T-cell (primary cell): ENCODE results near the gene APOL6. TPM values are rescaled to one million over a fixed set of nuclear protein-coding genes. Genes with fewer than 3 reads are reported as not detected.
"Not testable (repeated sequence)": the region's sequence is repeated elsewhere in the genome, so short reads cannot be mapped to it uniquely, and the experiment has no call there.

Experiments used
- ATAC-seq, 4 experiments: fragments of 200-7000 bp in 3 of 4; fragments of 150-1000 bp in 1 of 4; cut with Tn5 transposase; replicated peaks in 1 of 4; 1 replicate in 3 of 4; 2 replicates in 1 of 4; pipeline ENCODE4 v1.10.0; 2021; ENCODE audit warnings: moderate library complexity in 3 of 4, mild to moderate bottlenecking in 2 of 4, moderate number of reproducible peaks in 1 of 4
- CTCF ChIA-PET, 2 donors: fragments of 300-600 bp; sonication (Branson Sonifier 250); formaldehyde crosslinking; loops; one replicate each; lab custom pipeline; 2022; ENCODE audit warnings: antibody characterized with exemption in 2 of 2; lab: Charles Lee
- POLR2A ChIA-PET, 2 donors: fragments of 300-600 bp; sonication (Branson Sonifier 250); formaldehyde crosslinking; loops; one replicate each; lab custom pipeline; 2022; ENCODE audit warnings: antibody characterized with exemption in 2 of 2; lab: Charles Lee
- DNase-seq, 35 experiments: peaks; one replicate each; pipeline versions ENCODE4 v3.0.0 to v3.0.0-alpha.2; 2013 to 2023
- H3K27ac ChIP-seq: one replicate; pipeline ENCODE4 v1.5.1; 2013; ENCODE audit warnings: low read length
- H3K27me3 ChIP-seq, 2 experiments: replicated peaks in 1 of 2; 1 replicate in 1 of 2; 2 replicates in 1 of 2; pipeline versions ENCODE4 v1.6.1 to v1.7.0; 2013; ENCODE audit warnings: low read length in 1 of 2, mixed read lengths in 1 of 2; ENCODE audit not compliant: control insufficient read depth in 2 of 2, insufficient read depth in 2 of 2; ENCODE audit errors: extremely low read depth in 1 of 2
- H3K36me3 ChIP-seq, 2 donors: 1 replicate in 1 of 2; 2 replicates in 1 of 2; pipeline versions ENCODE4 v1.6.1 to v1.7.0; 2013; ENCODE audit warnings: low read length in 1 of 2; ENCODE audit not compliant: control insufficient read depth in 2 of 2, insufficient read depth in 1 of 2; ENCODE audit errors: extremely low read depth in 1 of 2
- H3K4me1 ChIP-seq, 2 experiments: 1 replicate in 1 of 2; 2 replicates in 1 of 2; pipeline versions ENCODE4 v1.6.1 to v1.7.0; 2013; ENCODE audit warnings: low read length in 2 of 2, mixed read lengths in 1 of 2; ENCODE audit not compliant: insufficient read depth in 2 of 2, control insufficient read depth in 1 of 2; ENCODE audit errors: extremely low read depth in 1 of 2
- H3K4me3 ChIP-seq, 2 donors: 1 replicate in 1 of 2; 2 replicates in 1 of 2; pipeline versions ENCODE4 v1.5.1 to v1.7.0; 2013; ENCODE audit warnings: mild to moderate bottlenecking in 2 of 2, low read length in 1 of 2, moderate library complexity in 1 of 2; ENCODE audit not compliant: control insufficient read depth in 1 of 2; ENCODE audit errors: extremely low read depth in 1 of 2
- H3K9me3 ChIP-seq: 2 replicates; pipeline ENCODE4 v1.7.0; 2013
- H3K27ac Mint-ChIP-seq, 2 donors: one replicate each; pipeline ENCODE4 v1.8.0; 2020 to 2021; ENCODE audit warnings: mild to moderate bottlenecking in 2 of 2, mixed read lengths in 2 of 2
- H3K27me3 Mint-ChIP-seq, 2 donors: one replicate each; pipeline ENCODE4 v1.8.0; 2021 to 2022; ENCODE audit warnings: mixed read lengths in 2 of 2
- H3K36me3 Mint-ChIP-seq: one replicate; pipeline ENCODE4 v1.8.0; 2021; ENCODE audit warnings: mixed read lengths
- H3K4me1 Mint-ChIP-seq, 3 donors: one replicate each; pipeline ENCODE4 v1.8.0; 2020 to 2022; ENCODE audit warnings: mixed read lengths in 3 of 3, mild to moderate bottlenecking in 1 of 3
- H3K4me3 Mint-ChIP-seq, 3 donors: one replicate each; pipeline ENCODE4 v1.8.0; 2020 to 2022; ENCODE audit warnings: mild to moderate bottlenecking in 3 of 3, mixed read lengths in 3 of 3, moderate library complexity in 3 of 3
- H3K9me3 Mint-ChIP-seq, 3 donors: one replicate each; pipeline ENCODE4 v1.8.0; 2020 to 2022; ENCODE audit warnings: mixed read lengths in 3 of 3
- WGBS: methylation state at CpG from one replicate; pipeline ENCODE4 v1.1.5; 2013; ENCODE audit warnings: missing lambda C conversion rate; ENCODE audit not compliant: insufficient coverage; 5-methylcytosine and 5-hydroxymethylcytosine counted together
- total RNA-seq, 35 experiments: library from RNA in 6 of 35; stranded (reverse) in 6 of 35; fragments of 120-200 nt in 1 of 35; gene quantifications; one replicate each; pipeline versions ENCODE4 v1.2.1 to v1.2.4 and lab custom pipeline; 2013 to 2026

The APOL6 gene
- total RNA-seq, 5 donors from 2014 or later (not counting 1 experiment from before 2014, with no cell fraction given): 47.5 to 55.7 (median 52.3) TPM

GRCh38 chr22:35664955-35665587, 16.8 kb downstream of the APOL6 start:
- WGBS: no CpG with 5 or more reads among the region's 5 CpGs
- Histone ChIP-seq H3K4me1 (peaks cover 26 to 27% of the 10 kb centered on the region in 2 experiments), H3K9me3 (peaks cover 2% of the 10 kb centered on the region), H3K4me3 (no peak overlapping the region), H3K36me3 (peaks cover 0 to 25% of the 10 kb centered on the region in 2 donors), H3K27ac (no peak overlapping the region), H3K27me3 (no peaks in the 10 kb centered on the region)
- H3K36me3 Mint-ChIP-seq: peaks cover 54% of the 10 kb centered on the region
- POLR2A ChIA-PET: interaction anchor here (0.6 to 3.6 kb wide), 2 partner anchors 17 to 273 kb away, joined by 4 to 30 read pairs; partner anchors contain the start of gene APOL6 (in 1 of the 2)
- peaks cover 36 to 42% (median 40%) of the 10 kb centered on the region in 3 donors for H3K4me1 Mint-ChIP-seq
- H3K9me3 Mint-ChIP-seq: peaks cover 0 to 9% (median 8%) of the 10 kb centered on the region in 3 donors
- DNase-seq (no peak), ATAC-seq (no peak)
- CTCF ChIA-PET: no interaction called here
- H3K27me3 Mint-ChIP-seq: no peaks in the 10 kb centered on the region
- no peak overlapping the region for H3K27ac Mint-ChIP-seq
- H3K4me3 Mint-ChIP-seq: no peak overlapping the region

DNA sequence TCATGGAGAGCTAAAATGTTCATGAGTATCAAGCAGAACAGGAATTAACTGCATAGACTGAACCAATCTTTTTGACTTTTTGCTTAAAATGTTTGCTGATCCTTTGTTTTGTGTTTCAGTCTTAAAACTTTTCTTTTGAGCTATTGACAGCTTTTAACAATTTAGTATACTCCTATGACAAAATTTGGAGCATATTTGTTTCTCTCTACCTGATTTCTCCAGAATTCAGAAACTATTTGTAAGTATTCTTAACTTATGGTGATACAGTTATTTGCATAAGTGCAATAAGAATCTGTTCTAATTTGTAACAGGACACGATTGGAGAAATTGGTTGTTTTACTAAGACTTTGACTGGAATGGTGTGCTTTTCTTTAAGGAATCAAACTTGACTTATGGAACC, 18.5 kb downstream of the APOL6 start:
- H3K4me1 ChIP-seq: peaks cover 10 to 11% of the 10 kb centered on the region in 2 experiments
- H3K27me3 Mint-ChIP-seq, ATAC-seq, H3K4me3 ChIP-seq, H3K9me3 Mint-ChIP-seq, H3K27ac ChIP-seq, H3K9me3 ChIP-seq, CTCF ChIA-PET, POLR2A ChIA-PET, DNase-seq, H3K27ac Mint-ChIP-seq, H3K4me3 Mint-ChIP-seq, H3K27me3 ChIP-seq: not testable (repeated sequence)
- 100% methylated on average over 1 of the region's 1 CpG for WGBS
- peaks cover 0 to 22% of the 10 kb centered on the region in 2 donors for H3K36me3 ChIP-seq
- peaks cover 20 to 26% (median 23%) of the 10 kb centered on the region in 3 donors for H3K4me1 Mint-ChIP-seq
- H3K36me3 Mint-ChIP-seq: peaks cover 47% of the 10 kb centered on the region

DNA sequence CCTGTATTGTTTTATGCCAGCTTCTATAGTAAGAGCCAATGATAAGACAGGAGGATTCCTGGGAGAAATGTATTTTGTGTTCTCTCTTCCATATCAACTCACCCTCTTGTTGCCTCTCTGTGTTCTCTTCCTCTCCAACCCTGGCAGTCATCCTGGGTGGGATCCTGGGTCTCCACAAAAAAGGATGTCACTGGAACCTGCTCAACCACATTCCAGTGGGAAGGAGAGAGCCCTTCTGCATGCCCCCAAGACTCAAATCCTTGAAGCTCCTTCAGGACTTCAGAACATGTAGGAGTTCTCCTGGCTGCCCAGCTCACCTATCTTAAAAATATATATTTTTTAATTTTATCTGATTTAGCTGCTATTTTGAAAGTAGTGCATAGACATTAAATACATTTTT, 26.1 kb downstream of the APOL6 start:
- Mint-ChIP-seq H3K36me3 (peaks cover 25% of the 10 kb centered on the region), H3K4me1 (peaks cover 0 to 2% (median under 1%) of the 10 kb centered on the region in 3 donors), H3K27me3 (no peaks in the 10 kb centered on the region), H3K9me3 (peaks cover 0 to 12% (median 4%) of the 10 kb centered on the region in 3 donors), H3K4me3 (no peak overlapping the region), H3K27ac (no peak overlapping the region)
- POLR2A ChIA-PET: no interaction called here
- no peak overlapping the region for H3K4me3 ChIP-seq
- H3K27me3 ChIP-seq: no peaks in the 10 kb centered on the region
- CTCF ChIA-PET: no interaction called here
- no peak for ATAC-seq
- H3K4me1 ChIP-seq: no peaks in the 10 kb centered on the region
- no peaks in the 10 kb centered on the region for H3K36me3 ChIP-seq
- DNase-seq: no peak
- H3K27ac ChIP-seq: no peak overlapping the region
- H3K9me3 ChIP-seq: peaks cover 4% of the 10 kb centered on the region

GRCh38 chr22:35676065-35676464, 27.8 kb downstream of the APOL6 start:
- H3K4me3 ChIP-seq, H3K36me3 ChIP-seq, H3K27me3 Mint-ChIP-seq, ATAC-seq, H3K4me1 Mint-ChIP-seq, H3K27me3 ChIP-seq, H3K27ac Mint-ChIP-seq, H3K9me3 ChIP-seq, H3K4me1 ChIP-seq, DNase-seq, H3K27ac ChIP-seq, POLR2A ChIA-PET, H3K4me3 Mint-ChIP-seq, CTCF ChIA-PET: not testable (repeated sequence)
- H3K36me3 Mint-ChIP-seq: peaks cover 25% of the 10 kb centered on the region
- WGBS: 38% methylated on average over 1 of the region's 1 CpG
- H3K9me3 Mint-ChIP-seq: peaks cover 0 to 12% (median 4%) of the 10 kb centered on the region in 3 donors

DNA sequence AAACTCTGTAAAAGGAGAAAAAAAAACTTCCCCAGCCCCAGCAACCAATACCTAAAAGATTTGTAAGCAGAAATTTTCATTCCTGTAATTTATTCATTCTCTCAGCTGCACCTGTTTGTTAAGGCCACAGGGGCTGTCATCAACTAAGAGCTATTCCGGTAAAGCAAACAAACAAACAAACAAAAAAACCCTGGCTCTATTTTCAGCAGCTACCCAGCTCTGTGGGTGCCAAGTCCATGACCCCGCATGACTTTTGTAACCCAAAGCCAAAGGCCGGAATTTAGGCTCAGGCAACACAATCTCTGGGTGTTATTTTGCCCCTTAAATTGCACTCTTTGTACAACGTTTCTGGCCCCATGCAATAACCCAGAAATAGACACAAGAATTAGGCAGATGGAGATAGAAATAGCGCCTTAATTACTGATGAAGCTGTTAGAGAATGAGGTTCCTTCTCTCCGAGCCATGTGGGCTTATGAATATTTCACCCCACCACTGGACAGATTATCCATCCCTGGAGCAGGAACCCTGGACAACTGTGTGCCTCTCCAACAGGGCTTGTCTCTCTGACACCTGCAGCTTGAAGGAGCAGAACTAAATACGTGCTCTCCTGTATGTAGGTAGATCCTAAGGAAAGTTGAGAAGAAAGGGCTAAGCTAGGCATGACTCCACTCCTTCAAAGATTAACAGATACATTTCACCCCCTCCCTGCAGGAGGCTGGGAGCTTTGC, 29.4 kb downstream of the APOL6 start:
- Mint-ChIP-seq H3K4me1 (peaks cover 0 to 6% (median 4%) of the 10 kb centered on the region in 3 donors), H3K4me3 (no peak overlapping the region), H3K27ac (no peak overlapping the region), H3K36me3 (peaks cover 23% of the 10 kb centered on the region), H3K9me3 (peaks cover 3 to 16% (median 4%) of the 10 kb centered on the region in 3 donors), H3K27me3 (no peaks in the 10 kb centered on the region)
- no peaks in the 10 kb centered on the region for H3K4me1 ChIP-seq
- 89% methylated on average over 3 of the region's 7 CpGs for WGBS
- H3K9me3 ChIP-seq: no peaks in the 10 kb centered on the region
- ChIA-PET POLR2A (no interaction called here), CTCF (no interaction called here)
- H3K27me3 ChIP-seq: no peaks in the 10 kb centered on the region
- ATAC-seq (no peak), DNase-seq (no peak)
- H3K4me3 ChIP-seq: no peak overlapping the region
- H3K36me3 ChIP-seq: no peaks in the 10 kb centered on the region
- no peak overlapping the region for H3K27ac ChIP-seq

DNA sequence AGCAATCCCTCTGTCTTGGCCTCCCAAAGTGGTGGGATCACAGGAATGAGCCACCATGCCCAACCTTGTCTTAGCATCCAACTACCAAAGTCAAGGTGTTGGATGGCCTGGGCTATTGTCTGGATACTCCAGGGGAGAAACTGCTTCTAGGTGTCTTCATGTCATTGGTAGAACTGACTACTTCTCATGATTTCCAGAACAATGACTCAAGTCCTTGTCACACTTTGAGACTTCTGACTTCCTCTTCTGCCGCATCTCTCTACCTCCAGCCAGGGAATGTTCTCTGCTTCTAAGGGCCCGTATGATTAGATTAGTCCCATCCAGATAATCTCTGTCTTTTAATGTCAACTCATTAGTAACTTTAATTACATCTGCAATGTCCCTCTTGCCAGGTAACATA, 30.6 kb downstream of the APOL6 start:
- Mint-ChIP-seq H3K4me1 (peaks cover 0 to 6% (median 4%) of the 10 kb centered on the region in 3 donors), H3K4me3 (no peak overlapping the region), H3K36me3 (peaks cover 16% of the 10 kb centered on the region), H3K9me3 (peaks cover 3 to 16% (median 4%) of the 10 kb centered on the region in 3 donors), H3K27ac (no peak overlapping the region), H3K27me3 (no peaks in the 10 kb centered on the region)
- Histone ChIP-seq H3K27ac (no peak overlapping the region), H3K27me3 (no peaks in the 10 kb centered on the region), H3K36me3 (no peaks in the 10 kb centered on the region), H3K4me3 (no peak overlapping the region), H3K4me1 (no peaks in the 10 kb centered on the region), H3K9me3 (no peaks in the 10 kb centered on the region)
- ATAC-seq (no peak), DNase-seq (no peak)
- CTCF ChIA-PET: no interaction called here
- POLR2A ChIA-PET: interaction anchor here in 1 of 2 donors (0.7 kb wide), 1 partner anchor 18 kb away, joined by 3 read pairs; no protein-coding TSS in a partner anchor
- no CpG with 5 or more reads among the region's 2 CpGs for WGBS
